Uterus (tissue), 2 donors: ENCODE measurements around the gene TAPT1.

Experiments
- POLR2A ChIP-seq, 2 donors: fragments of 450-650 bp; IDR thresholded peaks; one replicate each; pipeline ENCODE4 v1.6.1; 2016; ENCODE audit warnings: antibody characterized with exemption in 2 of 2, mild to moderate bottlenecking in 1 of 2, moderate library complexity in 1 of 2
- TF ChIP-seq, protein P1 (sequence below), 4 experiments: fragments of 200-600 bp in 2 of 4; fragments of 450-650 bp in 2 of 4; sonication (generic) in 2 of 4; IDR thresholded peaks; one replicate each; pipeline ENCODE4 v1.5.1; 2016 to 2019; ENCODE audit warnings: antibody characterized with exemption in 4 of 4, mild to moderate bottlenecking in 2 of 4, moderate library complexity in 1 of 4

DNA sequence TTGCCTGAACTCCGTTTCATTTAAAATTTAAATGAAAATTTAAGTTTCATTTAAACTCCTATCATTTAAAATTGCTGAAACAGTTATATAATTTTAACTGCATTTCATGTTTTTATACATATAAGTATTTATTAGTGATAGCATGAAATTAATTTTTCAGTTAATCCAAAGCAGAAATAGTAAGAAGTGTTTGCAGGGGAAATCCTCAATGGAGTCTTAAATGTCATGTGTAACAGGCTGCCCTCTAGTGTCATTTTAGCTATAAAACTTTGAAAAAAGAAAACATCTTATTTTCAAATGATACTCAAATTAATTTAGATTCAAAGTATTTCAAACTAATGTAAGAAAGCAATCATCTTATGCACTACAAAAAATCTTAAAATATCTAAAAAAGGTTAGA lies 27.2 kb downstream of the TAPT1 start:
- TF ChIP-seq, protein P1, sequence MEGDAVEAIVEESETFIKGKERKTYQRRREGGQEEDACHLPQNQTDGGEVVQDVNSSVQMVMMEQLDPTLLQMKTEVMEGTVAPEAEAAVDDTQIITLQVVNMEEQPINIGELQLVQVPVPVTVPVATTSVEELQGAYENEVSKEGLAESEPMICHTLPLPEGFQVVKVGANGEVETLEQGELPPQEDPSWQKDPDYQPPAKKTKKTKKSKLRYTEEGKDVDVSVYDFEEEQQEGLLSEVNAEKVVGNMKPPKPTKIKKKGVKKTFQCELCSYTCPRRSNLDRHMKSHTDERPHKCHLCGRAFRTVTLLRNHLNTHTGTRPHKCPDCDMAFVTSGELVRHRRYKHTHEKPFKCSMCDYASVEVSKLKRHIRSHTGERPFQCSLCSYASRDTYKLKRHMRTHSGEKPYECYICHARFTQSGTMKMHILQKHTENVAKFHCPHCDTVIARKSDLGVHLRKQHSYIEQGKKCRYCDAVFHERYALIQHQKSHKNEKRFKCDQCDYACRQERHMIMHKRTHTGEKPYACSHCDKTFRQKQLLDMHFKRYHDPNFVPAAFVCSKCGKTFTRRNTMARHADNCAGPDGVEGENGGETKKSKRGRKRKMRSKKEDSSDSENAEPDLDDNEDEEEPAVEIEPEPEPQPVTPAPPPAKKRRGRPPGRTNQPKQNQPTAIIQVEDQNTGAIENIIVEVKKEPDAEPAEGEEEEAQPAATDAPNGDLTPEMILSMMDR (IDR thresholded peaks at IDR 0.05) = peak in 3 of 4 experiments; percentile 20 to 33 (median 23)
- TF ChIP-seq POLR2A (IDR thresholded peaks at IDR 0.05) = no peak
